Muscle of arm (tissue), 12 donors: ENCODE data around the gene TXNDC5. TPM values are rescaled to one million over a fixed set of nuclear protein-coding genes. Genes with fewer than 3 reads are reported as not detected.

ENCODE experiments used
- DNase-seq: peaks from one replicate; pipeline ENCODE4 v3.0.0-alpha.2; 2013
- polyA plus RNA-seq, 12 donors: library from polyadenylated mRNA; unstranded; fragments of 120-200 nt; gene quantifications; one replicate each; pipeline ENCODE4 v1.2.1, GENCODE V29; 2013; ENCODE audit not compliant: insufficient read length in 12 of 12

TXNDC5 gene
- polyA plus RNA-seq, 12 donors: 88.2 to 183 (median 116) TPM; not detected in 1

DNA sequence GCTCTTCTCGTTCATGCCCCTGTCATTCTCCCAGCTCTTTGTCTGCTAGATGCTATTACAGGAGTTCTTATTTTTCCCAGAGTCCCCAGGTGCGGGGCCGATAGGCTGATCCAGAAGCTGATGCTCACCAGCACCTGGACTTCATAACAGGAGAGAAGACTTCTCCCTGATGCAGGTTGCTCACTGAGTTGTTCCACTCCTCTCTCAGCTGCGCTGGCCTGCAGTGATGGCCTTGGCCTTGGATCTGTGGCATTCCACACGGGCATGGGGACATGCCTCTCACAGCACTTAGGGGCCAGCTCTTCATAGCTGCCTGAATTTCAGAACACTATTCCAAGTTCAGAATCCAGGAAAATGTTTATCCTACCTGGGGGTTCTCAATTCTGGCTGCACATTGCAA is 7.1 kb upstream of the TXNDC5 start:
- DNase-seq: no peak

DNA sequence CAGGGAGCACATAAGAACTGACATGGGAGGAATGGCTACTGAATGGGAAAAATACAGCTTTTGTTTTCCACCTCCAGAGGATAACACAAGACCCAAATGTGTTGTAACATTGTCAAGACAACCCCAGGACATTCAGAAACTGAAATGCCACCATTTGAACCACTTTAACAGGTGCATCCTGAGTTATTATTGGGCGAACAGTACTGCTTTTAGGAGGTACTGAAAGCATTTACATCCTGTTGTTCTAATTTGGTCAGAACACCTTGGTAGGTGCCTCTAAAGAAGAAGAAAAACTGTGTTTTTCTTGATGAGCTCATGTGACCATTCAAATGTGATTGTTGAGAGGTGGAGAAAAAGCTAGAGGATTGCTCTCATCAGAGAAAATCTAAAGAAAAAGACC is 6.4 kb upstream of the TXNDC5 start:
- DNase-seq: no peak

DNA sequence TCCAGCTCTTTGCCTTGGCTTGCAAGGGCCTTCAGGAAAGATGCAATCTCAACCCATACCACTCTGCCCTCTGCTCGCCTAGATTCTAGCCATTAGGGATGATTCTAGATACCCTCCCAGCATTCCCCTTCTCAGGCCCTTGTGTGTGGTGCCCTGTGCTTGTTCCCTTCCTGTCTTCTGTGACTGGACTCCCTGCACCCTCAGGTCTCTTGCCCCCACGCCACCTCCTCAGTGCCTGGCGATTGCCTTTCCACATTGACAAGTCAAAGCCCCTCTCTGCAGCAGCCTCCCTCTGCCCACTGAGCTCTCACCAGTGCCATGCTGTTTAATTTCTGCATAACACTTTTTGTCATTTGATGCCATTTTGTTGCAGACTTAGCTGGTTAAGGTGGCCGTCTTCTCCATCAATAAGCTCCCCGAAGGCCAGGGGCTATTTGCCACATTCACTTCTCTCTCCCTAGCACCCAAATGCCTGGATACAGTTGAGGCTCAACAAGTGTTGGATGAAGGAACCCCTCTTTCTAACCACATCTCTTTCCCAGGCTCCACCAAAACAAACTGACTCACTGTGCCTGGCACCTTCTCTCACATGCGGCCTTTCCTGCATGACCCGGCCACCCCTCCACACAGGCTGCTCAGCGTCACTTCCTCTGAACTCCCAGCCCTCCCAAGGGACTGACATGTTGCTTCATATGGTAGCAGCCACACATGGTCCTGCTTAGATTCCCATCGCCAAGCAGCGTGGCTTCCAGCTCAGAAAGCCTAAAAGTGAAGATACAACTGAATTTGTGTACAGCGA is 4.6 kb upstream of the TXNDC5 start:
- DNase-seq: no peak

DNA sequence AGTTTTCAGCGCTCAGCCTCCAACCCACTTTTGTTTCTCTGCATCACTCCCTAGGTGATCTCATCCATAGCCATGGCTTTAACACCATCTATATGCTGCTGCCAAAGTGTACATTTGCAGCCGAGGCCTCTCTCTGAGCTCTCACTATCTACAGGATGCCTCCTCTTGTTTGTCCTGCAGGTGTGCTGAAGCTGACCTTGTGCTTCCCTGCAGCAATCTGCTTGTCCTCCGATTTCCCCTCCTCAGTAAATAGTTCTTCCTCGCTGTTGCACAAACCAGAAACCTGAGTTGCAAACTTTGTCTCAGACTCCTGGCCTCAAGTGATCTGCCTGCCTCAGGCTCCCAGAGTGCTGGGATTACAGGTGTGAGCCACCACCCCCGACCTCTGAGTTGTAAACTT is 3.7 kb upstream of the TXNDC5 start:
- DNase-seq: no peak

DNA sequence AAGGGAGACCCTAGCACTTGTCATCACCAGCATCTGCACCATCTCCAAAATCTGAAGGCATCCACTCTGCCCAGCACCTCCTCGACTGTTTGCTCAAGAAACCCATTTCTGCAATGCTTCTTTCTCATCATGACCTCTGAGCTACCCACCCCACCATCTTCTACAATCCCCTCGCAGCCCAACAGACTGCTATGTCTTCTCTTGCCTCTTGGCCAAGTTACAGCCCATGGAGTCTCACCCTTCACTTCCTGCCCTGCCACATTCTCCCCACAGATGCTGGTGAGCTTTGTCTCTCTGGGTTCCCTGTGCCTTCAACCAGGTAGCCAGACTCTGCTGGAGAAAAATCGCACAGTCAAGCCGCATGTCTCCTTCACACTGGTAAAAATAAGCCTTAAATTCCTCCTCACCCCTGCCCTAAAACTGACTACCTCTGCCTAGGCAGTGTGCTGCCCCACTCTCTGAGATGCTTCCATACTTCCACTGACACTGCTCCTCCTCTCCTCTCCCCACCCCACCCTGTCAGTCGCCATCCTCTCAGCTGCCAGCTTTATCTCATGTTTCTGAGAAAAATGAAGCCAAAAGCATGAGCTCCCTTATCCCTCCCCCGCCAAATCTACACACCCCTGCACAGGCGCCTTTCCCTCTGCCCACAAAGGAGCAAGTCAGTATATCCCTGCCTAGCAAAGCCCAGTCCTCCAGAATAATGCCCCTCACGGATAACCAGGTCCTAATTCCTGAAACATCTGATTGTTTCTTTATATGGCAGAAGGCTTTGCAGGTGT is 2.3 kb upstream of the TXNDC5 start:
- no peak for DNase-seq

DNA sequence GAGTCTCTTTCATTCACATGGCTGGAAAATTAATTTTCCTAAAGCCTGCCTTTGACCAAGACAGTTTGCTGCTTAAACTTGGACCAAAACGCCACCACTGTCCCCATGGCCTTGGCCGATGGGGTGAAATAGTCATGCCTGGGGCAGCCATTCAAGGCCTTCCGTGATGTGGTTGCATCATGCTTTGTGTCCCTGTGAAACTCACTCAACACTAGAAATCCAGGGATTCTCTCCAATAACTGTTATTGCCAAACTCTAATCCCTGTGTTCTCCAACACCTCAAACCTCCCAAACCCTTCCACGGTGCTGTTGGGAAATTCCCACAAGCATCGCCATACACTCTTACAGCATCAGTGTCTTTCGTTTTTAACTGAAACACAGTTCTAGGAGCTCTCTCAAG is 1.4 kb upstream of the TXNDC5 start:
- no peak for DNase-seq

DNA sequence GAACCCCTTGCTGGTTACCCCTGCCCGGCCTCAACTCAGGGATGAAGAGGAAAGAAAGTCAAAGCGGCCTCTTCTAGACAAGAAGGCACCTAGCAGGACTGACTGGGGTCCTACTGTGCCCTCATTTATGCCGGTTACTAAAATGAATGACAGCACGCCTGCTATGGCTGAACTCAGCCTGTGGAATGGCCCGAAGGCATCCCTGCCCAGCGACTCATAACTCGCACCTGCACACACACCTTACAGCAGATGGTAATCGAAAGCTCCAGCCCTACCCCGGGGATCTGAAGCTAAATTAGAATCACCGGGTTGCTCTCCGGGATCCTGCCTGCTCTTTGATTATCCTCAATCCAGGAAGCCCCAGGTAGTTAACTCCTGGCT is 747 bp upstream of the TXNDC5 start:
- DNase-seq: no peak

DNA sequence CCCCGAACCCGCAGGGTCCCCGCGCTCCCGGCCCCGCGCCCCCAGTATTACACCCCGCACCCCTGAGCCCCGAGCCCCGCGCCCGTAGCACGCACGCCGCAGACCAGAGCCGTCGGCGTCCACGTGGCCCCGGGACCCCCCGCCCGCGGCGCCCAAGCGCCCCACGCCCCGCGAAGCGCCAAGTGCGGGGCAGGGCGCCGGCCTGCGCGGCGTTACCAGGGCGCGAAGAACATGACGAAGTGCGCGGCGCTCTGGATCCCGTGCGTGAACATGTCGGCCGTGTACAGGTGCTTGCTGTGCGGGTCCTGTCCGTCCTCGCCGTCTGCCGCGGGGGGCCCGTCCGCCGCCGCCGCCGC is 312 bp downstream of the TXNDC5 start:
- no peak for DNase-seq

DNA sequence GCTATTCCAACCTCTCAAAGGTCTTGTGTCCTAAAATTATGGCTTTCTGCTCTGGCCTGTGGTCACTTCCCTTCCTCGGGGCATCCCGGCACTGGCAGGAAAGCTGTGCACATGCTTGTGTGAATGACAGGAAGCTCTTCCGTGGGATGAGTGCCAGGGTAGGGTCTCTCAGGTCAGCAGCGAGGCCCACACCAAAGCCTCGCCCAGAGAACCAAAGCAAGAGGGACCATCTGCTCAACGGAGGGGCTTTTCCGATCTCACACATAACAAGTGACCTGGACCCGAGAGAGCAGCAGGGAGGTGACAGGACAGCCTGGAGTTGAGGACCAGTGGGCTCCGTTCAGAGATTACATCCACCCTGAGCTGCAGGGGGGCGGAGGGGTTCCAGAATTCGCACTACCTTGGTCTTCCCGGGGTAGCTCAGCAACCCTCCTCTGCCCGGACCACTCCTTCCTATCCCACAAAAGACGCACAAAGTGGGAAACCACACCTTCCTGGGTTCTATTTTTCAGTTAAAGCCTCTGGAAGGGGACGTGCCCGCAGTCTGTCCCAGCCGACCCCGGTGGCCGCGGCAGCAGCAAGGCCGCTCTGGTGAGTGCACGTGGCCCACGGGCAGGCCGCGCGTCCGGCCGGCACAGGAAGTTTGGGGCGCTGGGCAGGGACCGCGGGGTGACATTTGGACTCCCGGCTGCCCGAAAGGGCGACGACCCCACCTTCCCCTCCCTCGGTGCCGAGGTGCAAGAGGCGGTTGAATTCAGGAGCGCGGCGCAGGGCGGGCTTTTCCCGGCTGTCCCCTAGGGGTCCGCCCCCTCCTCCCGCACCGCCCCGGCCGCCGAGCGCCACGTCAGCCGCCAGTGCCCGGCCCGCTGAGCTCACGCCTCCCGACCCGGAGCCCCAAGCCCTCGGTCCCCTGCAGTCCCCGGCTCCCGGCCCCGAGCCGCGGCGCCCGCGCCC is 988 bp downstream of the TXNDC5 start:
- DNase-seq: peak; percentile 58

DNA sequence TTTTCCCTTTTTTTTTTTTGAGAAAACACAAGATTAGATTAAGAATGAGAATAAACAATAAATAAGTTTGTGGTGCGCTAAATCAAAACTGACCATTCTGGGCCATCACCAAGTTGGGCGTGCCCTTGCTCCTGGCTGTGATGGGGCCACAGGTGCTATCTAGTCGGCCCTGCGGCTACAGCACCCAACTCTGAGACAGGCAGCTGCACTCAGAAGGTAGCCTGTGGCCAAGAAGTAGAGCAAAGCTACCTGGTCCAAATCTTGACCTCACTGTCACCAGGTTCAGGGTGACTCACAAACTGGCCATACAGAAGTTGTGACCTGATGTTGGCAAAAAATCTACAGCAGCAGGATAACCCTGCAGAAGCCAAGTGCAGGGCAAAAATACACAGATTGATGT is 3.4 kb downstream of the TXNDC5 start:
- no peak for DNase-seq

DNA sequence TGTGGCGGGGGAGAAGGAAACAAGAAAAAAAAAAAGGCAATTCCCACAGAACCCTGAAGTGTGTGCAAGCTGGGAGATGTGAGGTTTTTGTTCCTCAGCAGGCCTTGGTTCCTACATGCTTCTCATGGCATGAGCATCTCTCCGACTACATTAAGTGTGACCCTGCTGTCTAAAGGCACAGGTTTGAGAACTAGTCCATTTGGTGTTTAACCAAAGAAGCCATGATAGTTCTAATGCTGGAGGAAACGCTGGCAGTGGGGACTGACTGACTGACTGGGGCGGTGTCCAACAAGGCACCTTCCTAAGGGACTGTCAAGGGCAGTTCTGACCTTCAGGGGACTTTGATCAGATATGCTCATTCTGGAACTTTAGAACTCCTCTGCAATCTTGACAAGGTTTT is 3.8 kb downstream of the TXNDC5 start:
- no peak for DNase-seq

DNA sequence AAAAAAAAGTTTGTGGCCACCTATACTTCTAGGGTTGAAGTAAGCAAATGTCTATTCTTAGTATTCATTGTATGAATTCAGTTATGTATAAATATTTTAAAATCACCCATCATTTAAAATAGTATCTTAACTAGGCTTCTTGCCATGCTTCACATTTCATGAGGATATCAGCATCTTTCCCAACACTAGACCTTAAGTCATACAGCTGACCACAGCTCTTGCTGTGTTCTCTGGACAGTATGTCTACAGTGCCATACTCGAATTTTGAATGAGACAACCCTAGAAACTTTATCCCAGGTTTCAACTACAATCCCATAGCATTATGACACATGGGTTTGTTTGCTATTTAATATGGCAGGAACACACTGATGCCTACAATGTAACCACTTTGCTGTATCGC is 5.2 kb downstream of the TXNDC5 start:
- DNase-seq: no peak

DNA sequence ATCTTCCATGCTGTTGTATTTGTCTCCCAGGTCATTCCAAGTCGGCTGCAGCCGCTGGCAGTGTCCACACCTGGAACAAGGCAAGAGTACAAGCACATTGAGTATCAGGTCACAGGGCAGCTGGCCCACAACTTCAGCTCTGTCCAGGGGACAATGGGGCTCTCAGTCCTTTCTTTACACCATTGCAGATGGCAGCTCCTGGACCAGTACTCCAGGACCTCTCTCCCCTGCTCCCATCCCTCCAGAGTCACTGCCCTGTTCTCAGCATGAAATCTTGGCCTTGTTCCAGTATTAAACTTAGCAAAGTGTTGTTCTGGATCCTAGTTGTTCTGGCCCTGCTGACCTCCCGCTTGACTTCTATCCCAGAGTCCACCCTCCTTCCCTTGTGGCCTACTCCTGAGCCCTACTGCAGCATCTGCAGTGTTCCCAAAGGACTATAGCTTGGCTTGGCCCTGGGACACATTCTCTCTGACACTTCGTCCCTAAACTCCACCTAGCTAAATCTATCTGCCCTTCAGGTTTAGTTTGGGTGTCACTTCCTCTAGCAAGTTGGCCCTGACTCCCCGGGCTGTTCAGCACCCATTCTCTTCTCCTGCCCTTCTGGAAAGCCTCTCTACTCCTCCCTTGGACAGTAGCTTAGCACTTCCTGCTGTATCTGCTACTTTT is 5.8 kb downstream of the TXNDC5 start:
- DNase-seq: no peak

DNA sequence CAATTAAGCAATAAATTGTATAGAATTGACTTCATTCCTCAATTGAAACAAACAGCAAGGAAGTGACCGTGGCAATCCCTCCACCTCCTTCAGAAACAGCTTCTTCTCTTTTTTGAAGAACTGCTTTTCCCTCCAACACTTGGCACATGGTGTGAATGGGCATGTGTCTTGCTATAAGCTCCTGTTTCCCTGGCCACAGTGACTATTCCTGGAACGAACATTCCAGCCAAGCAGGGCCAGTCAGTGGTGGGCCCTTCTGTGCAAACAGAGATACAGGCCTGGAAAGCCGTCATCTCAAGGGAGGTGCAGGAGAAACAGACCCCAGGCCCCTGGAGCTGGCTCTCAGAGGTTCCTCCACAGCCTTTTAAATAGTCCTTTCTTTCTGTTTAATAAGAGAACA is 6.9 kb downstream of the TXNDC5 start:
- no peak for DNase-seq

DNA sequence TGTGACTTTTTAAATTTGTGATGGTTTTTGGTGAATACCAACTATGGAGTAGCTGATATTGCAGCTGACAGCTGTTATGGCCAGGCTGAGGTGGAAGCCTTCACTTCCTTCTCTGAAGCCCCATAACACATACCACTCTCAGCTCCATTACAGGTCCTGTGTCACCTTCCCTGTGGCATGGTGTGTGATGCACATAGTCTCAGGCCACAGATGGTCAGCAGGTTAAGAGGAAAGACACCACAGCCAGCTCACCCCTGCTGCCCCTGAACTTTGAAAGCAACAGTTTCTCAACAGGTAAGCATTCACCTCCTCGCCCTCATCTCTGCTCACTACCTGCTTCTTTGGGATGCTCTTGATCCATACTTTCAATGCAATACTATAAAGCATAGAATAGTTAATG is 7.7 kb downstream of the TXNDC5 start:
- no peak for DNase-seq

DNA sequence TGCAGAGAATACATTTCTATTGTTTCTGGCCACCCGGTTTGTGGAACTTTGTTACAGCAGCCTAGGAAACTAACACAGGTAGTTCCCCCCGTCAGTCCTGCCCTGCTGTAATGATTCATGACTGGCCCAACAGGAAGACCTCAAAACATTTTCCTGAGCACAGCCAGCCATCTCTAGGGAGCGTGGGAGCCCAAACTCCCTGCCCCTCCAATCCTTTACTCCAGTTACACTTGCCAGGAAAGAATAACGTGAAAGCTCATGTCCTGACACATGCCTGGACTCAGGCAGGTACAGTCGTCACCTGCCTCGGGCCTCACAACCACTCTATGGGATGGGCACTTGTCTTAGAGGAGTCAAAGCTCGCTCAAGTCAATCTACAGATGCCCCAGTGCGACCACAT is 8.4 kb downstream of the TXNDC5 start:
- DNase-seq: no peak

DNA sequence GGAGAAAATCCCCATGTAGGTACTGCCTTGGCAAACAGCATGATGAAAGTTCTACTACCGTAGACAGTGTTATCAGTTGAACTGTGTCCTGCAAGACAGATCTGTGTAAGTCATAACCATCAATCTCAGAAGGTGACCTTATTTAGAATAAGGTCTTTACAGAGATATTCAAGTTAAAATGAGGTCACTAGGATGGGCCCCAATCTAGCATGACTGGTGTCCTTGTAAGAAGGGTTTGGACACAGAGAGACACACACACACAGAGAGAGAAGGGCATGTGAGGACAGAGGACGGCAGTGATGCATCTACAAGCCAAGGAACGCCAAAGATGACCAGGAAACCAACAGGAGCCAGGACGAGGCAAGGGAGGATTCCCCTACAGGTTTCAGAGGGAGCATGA is 8.8 kb downstream of the TXNDC5 start:
- DNase-seq: no peak

DNA sequence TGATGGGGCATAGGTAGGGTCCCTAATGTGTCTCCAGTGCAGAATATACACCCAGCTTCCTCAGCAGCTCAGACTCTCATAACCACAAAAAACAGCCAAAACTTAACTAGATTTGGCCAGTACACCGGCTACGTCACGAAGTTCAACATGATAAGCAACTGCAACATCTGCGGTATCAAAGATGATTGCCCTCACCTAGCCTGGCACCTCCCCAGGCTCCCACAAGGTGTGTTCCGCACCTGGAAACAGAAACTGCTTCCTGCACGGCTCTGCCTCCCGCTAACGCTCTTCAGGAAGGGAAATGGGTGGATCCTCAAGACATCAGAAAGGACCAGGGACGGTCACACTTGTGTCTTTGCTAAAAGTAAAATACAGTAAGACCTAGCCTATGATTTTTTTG is 9.5 kb downstream of the TXNDC5 start:
- DNase-seq: no peak

DNA sequence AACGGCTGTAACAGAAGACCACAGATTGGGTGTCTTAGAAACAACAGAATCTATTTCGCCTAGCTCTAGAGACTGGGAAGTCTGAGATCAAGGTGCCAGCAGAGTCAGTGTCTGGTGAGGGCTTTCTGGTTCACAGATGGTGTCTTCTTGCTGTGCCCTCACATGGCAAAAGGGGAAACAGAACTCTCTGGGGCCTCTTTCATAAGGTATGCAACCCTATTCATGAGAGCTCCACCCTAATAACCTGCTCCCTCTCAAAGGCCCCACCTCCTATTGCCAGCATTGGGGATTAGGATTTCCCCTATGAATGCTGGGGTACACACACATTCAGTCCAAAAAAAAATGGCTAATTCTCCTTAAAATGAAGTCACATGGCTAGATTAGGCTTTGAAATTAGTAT is 10.0 kb downstream of the TXNDC5 start:
- DNase-seq: no peak

DNA sequence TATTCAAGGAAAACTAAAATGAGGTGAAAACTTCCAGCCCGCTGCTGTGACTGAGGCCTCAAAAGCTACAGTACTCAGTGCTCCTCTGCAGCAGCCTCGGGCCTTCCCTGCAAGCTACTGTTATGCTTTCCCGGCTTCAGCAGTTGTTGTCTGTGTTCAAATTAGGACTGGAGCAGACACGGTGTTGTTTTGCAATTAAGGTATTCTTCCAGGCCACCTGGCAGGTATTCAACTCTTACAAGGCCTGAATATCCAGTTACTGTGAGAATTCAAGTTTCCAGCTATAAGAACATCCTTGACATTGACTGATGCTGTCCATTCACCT is 10.7 kb downstream of the TXNDC5 start:
- DNase-seq: no peak

DNA sequence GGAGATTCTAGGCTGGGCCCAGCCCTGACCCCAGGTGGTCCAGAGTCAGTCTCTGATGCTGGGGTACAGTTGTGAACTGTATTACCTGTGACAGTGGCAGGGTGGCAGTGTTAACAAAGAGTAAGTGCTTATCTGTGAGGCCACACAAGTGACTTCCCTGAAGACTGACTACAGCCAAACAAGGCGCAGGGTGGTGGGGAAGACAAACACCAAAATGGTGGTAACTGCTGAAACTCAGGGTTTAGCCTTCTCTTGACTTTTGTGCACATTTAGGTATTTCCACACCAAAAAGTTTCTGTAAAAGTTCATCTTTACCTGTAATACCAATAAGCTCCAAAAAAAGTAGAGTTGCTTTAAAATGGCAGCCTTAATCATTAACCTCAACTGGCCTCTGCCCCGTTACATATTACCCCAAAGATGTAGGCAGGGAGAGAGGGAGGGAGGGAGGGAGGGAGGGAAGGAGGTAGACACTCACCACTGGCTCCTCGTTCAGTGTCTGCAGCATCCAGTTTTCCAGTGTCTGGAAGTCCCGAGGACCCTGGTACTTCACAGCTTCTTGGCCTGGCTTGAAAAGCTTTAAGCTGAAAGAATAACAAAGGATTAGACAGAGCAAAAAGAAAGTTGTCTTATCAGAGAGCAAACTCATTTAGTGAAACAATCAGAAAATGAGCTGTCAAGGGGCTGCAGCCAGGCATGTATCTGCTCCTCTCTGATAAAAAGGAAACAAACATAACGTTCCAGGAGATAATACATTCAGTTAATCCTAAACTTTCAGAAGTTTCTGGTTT is 11.3 kb downstream of the TXNDC5 start:
- no peak for DNase-seq
